22Rv1 (cell line): Measurements from ENCODE around the gene TNFRSF8.

Experiments
- ZFX ChIP-seq: fragments of 450-650 bp; IDR thresholded peaks from 2 replicates; pipeline ENCODE4 v1.6.1; 2017; ENCODE audit warnings: antibody characterized with exemption, borderline replicate concordance
- TF ChIP-seq, protein P1 (sequence below): fragments of 450-650 bp; IDR thresholded peaks from 2 replicates; pipeline ENCODE4 v1.5.1; 2017; ENCODE audit warnings: mild to moderate bottlenecking

DNA sequence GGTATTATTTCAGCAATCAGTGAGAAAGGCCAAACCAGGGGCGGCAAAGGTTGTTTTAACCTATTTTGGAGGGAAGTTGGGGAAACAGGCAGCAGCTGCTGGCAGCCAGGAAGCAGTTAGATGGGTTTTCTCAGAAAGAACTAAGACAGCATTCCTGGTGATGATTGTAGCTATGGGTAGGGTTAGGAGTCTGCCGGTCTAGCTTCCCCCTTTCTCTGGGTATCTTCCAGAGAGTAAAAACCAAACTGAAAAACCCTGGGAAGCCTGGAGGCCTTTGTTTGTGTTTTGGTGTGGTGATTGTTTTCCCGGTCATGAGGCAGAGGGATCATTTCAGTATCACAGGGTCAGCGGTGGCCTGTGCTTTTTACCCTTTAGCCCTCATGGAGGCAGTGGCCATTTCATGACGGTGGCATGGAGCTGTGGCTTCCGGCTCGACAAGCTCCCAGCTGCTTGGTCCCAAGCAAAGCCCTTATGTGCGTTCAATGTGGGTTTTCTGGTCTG lies 84.1 kb downstream of the TNFRSF8 start:
- TF ChIP-seq, protein P1, sequence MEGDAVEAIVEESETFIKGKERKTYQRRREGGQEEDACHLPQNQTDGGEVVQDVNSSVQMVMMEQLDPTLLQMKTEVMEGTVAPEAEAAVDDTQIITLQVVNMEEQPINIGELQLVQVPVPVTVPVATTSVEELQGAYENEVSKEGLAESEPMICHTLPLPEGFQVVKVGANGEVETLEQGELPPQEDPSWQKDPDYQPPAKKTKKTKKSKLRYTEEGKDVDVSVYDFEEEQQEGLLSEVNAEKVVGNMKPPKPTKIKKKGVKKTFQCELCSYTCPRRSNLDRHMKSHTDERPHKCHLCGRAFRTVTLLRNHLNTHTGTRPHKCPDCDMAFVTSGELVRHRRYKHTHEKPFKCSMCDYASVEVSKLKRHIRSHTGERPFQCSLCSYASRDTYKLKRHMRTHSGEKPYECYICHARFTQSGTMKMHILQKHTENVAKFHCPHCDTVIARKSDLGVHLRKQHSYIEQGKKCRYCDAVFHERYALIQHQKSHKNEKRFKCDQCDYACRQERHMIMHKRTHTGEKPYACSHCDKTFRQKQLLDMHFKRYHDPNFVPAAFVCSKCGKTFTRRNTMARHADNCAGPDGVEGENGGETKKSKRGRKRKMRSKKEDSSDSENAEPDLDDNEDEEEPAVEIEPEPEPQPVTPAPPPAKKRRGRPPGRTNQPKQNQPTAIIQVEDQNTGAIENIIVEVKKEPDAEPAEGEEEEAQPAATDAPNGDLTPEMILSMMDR = no peak
- no peak for TF ChIP-seq ZFX
